HEK293T (cell line): ENCODE results near the gene ELMO3.

Source experiments
- FOXK2 ChIP-seq: fragments of 450-650 bp; IDR thresholded peaks from 2 replicates; pipeline ENCODE4 v1.6.1; 2016; ENCODE audit warnings: mild to moderate bottlenecking
- HDGF ChIP-seq: fragments of 450-650 bp; IDR thresholded peaks from 2 replicates; pipeline ENCODE4 v1.6.1; 2017; ENCODE audit warnings: antibody characterized with exemption, borderline replicate concordance
- SP1 ChIP-seq: fragments of 450-650 bp; IDR thresholded peaks from 2 replicates; pipeline ENCODE4 v1.6.1; 2017
- ZNF384 ChIP-seq: fragments of 450-650 bp; IDR thresholded peaks from 2 replicates; pipeline ENCODE4 v1.6.1; 2016

DNA sequence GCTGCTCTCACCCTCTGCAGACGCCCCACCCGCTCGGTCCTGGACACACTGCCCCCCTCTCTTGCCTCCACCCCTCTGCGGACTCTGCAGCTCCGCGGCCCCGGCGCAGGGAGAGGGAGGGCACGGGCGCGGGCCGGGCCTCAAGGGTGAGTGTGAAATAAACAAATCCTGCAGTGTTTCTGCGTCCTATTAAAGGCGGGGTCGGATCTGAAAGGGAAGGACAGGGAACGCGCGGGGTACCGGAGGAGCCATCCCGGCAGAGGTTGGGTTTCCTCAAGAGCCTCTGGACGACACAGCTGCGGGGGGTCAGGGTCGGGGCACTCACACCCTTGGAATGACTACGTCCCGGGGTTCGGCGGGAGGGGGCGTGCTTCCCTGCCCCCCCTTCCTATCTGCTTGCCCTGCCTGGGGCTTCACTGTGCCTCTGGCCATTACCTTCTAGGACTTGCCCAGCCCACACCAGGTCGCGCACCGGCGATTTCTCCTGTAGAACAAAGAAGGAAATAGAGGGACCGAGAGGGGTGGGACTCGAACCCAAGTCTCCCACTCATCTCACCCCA is 34.9 kb upstream of the ELMO3 start:
- TF ChIP-seq HDGF (no peak), FOXK2 (no peak), SP1 (no peak), ZNF384 (no peak)
